ENCODE results near the gene IBSP. TPM values are rescaled to one million over a fixed set of nuclear protein-coding genes. Genes with fewer than 3 reads are reported as not detected.
A peak's percentile ranks its signal among the peaks of the same experiment; 100 is the strongest.

Gene IBSP
- total and polyA plus RNA-seq, 8 donors: 0.37 TPM; not detected in 7

- Histone ChIP-seq H3K27ac (no peak overlapping the region), H3K9me3 (no peaks in the 10 kb centered on the region), H3K27me3 (no peaks in the 10 kb centered on the region), H3K36me3 (no peaks in the 10 kb centered on the region), H3K4me3 (no peak overlapping the region), H3K4me1 (no peaks in the 10 kb centered on the region)
- intact Hi-C loops (cut with DNase I): no loop called here
- DNase-seq (no peak), ATAC-seq (no peak), FAIRE-seq (no peak)
- no peak for TF ChIP-seq CTCF (IDR thresholded peaks at IDR 0.05)
- 66 to 72% methylated on average over 2 of the region's 2 CpGs for WGBS, 2 donors
Measured at GRCh38 chr4:87781569-87781968, 17.8 kb upstream of the IBSP start.

- WGBS, 2 donors: 76 to 83% methylated on average over 2 of the region's 2 CpGs
- intact Hi-C loops (cut with DNase I): no loop called here
- Histone ChIP-seq H3K27me3 (no peaks in the 10 kb centered on the region), H3K4me1 (no peaks in the 10 kb centered on the region), H3K27ac (no peak overlapping the region), H3K4me3 (no peak overlapping the region), H3K36me3 (no peaks in the 10 kb centered on the region), H3K9me3 (no peaks in the 10 kb centered on the region)
- DNase-seq: no peak
- no peak for TF ChIP-seq CTCF (IDR thresholded peaks at IDR 0.05)
- no peak for ATAC-seq
- no peak for FAIRE-seq
Measured at GRCh38 chr4:87783781-87784180, 15.6 kb upstream of the IBSP start.

DNA sequence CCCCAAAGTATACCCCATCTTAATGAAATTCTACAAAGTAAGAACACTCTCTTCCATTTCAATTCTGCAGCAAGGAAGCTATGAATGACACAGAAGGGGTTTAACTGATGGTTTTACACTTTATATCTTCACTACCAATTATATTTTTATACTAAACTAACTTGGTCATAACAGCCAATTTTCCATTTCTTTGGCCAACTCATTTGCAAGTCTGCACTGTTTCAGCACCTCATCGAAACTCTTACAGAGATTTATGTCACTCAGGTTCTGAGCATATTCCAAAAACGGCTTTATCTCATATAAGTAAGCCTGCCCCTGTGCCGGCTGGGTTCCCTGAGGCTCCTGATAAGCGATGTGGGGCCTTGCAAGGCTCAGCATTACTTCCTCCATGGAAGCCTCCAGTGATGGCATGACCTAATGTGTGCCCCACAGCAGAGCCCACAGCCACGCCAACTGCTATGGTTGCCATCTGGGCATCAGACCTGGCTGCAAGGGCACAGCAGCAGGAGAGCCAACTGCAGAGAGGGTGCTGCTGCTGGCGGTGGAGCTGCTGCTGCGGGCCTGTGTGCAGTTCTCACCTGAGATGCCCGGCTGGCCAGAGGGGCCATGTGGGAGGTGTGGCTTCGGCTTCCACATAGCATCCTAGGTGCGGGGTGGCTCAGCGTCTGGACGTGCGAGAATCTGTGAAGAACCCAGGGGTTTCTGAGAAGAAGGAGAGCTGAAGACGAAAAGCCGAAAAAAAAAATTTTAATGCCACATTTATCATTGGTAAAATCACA is 13.4 kb upstream of the IBSP start:
- Histone ChIP-seq H3K4me1 (no peaks in the 10 kb centered on the region), H3K36me3 (no peaks in the 10 kb centered on the region), H3K27ac (no peak overlapping the region), H3K27me3 (no peaks in the 10 kb centered on the region), H3K9me3 (no peaks in the 10 kb centered on the region), H3K4me3 (no peak overlapping the region)
- intact Hi-C loops (cut with DNase I): no loop called here
- TF ChIP-seq CTCF (IDR thresholded peaks at IDR 0.05): no peak
- ATAC-seq: no peak
- FAIRE-seq: no peak
- DNase-seq: peak in 1 of 6 donors; percentile 21
- 80 to 83% methylated on average over 15 of the region's 15 CpGs for WGBS, 2 donors

GRCh38 chr4:87802858-87803257 is 3.5 kb downstream of the IBSP start:
- FAIRE-seq (no peak), ATAC-seq (no peak), DNase-seq (no peak)
- Histone ChIP-seq H3K27me3 (no peaks in the 10 kb centered on the region), H3K27ac (no peak overlapping the region), H3K9me3 (no peaks in the 10 kb centered on the region), H3K4me3 (no peak overlapping the region), H3K4me1 (no peaks in the 10 kb centered on the region), H3K36me3 (no peaks in the 10 kb centered on the region)
- no peak for TF ChIP-seq CTCF (IDR thresholded peaks at IDR 0.05)
- intact Hi-C loops (cut with DNase I): no loop called here

DNA sequence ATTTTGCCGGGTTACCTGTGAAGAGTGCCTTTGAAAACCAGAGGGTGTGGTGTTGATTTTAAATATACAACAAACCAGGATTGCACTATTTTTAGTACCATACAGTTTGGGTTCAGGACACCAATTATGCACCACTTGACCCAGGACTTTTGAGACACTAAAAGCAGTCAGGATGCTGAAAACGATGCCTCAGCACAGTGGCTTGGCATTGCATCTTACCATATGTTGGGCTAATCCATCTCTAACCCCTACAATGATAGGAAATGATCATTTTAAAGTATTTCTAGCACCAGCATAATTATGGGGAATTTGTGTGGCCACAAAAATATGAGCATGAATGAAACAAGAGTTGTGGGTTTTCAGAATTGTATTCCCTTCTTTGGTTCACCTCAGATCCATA is 4.1 kb downstream of the IBSP start:
- intact Hi-C loops (cut with DNase I): no loop called here
- WGBS, 2 donors: 78 to 79% methylated on average over 2 of the region's 2 CpGs
- ATAC-seq (no peak), FAIRE-seq (no peak), DNase-seq (no peak)
- no peak overlapping the region for H3K4me3 ChIP-seq
- no peaks in the 10 kb centered on the region for H3K9me3 ChIP-seq
- no peaks in the 10 kb centered on the region for H3K36me3 ChIP-seq
- no peak overlapping the region for H3K27ac ChIP-seq
- H3K4me1 ChIP-seq: no peaks in the 10 kb centered on the region
- no peak for TF ChIP-seq CTCF (IDR thresholded peaks at IDR 0.05)
- H3K27me3 ChIP-seq: no peaks in the 10 kb centered on the region

Data from pancreas (tissue), 10 donors.